ENCODE measurements around the gene DOCK10.
"Not testable (repeated sequence)": the region's sequence is repeated elsewhere in the genome, so short reads cannot be mapped to it uniquely, and the experiment has no call there.

DOCK10 gene

DNA sequence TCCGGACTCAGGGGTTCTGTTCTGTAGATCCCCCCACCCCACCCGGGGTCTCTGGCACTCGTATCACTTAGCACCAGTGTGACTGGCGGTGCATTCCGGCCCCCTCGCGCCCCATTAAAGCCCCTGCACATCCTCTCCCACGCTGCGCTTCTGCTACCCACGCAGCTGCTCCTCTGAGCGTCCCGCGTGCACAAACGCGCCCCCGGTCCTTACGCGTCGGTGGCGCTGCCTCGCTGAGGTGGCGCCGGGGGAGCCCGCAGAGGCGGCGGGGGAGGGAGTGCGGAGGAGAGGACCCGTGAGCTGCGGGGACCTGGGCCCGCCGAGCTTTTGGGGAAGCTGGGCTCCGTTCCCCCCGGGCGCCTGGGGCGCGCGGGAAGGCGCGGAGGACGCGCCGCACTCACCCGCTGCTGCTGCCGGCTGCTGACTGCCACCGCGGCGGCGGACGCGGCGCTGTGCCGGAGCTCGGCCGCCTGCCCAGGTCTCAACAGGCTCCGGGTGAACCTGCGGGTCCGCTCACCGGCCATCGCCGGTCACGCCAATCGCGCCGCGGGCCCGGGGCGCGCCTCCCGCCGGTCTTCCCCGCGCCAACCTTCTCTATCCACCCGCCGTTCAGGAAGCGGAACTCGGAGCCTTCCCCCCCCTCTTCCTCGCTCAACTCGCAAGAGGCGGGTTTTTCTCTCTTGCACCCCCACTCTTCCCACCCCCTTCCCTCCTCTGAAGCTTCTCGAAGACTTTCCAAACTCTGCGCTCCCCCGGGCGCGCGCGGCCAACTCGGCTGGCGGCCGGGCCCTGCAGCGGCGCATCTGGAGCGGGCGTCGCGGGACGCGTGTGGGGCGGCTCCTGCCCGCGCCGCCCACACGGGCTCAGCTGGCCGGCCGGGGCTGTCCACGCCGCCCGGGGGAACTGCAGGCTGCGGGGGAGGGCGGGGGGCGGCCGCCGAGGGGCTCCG lies at the start of gene DOCK10:
DOCK10 (minus strand) TSS at position 618 of the 949 bp plus-strand sequence; CDS start at position 524, 94 bp downstream.
- peak; percentile 70 for DNase-seq

DNA sequence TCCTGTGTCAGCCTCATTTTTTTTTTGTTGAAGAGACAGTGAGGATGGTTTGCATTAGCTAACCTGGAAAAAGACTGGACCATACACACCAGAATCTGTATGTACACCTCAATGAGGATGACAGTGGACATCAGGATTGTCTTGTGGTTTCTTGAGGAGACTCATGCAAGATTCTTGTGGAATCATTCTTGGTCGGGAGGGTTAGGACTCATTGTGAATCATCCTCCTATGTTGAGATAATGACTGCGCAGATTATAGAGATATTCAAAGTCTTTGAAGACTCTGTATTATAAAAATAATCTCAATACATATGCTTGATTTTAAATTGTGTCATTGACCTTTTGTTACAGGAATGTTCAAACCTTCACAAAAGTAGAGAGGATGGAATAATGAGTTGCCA lies 49.1 kb upstream of the DOCK10 start:
- no peak for DNase-seq

DNA sequence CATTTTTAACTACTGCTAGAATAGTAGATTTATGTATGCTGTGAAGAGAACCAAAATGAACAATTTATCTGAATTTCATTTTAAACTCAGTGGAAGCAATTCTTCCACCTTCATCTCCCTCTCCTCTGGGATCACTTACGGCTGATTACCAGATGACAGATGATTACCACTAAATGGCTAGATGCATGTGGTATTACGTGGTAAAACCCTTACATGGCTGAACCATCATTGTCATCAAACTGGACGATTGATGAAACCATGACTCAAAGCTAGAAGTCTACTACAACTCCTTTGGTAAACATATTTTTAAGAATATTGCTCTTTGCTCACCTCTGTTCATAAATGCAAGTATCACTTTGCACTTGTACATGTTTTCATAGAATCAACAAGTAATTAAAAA lies 48.5 kb upstream of the DOCK10 start:
- DNase-seq, result no peak

DNA sequence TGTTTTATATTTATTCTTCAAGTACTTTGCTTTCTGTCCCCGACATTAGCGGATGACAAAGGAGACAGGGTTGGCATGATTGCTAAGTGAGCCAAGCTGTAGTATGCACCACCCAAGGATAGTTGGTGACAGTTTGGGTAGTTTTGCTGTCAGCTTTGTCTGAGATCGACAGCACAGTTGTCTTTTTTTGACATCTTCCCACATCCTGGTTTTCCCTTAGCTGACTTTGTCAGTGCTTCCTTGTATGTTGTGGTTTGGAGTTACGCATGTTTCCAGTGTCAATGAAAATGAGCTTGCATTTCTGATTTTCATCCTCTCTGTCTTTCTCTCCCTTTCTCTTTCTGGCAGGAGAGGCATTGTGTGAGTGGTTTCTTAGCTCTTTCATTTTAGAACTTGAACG lies 44.6 kb upstream of the DOCK10 start:
- DNase-seq, result no peak

DNA sequence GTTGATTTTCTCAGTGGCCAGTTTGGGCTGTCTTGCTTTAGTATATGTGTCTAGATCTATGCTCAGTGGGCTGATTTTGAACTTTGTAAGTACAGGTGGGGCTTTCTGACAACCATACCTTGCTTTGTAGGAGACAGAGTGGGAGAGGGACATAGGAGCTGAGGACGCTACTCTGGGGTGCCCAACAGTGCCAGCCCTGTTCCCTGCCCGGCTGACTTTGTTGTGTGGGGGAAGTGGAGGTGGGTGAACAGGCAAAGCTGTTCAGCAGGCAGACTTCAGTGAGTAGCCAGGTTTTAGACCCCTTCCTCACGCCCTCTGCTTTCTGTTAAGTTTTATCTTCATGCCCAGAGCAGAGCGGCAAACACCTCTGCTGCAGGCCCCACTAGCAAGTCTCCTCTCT lies 44.2 kb upstream of the DOCK10 start:
- no peak for DNase-seq

DNA sequence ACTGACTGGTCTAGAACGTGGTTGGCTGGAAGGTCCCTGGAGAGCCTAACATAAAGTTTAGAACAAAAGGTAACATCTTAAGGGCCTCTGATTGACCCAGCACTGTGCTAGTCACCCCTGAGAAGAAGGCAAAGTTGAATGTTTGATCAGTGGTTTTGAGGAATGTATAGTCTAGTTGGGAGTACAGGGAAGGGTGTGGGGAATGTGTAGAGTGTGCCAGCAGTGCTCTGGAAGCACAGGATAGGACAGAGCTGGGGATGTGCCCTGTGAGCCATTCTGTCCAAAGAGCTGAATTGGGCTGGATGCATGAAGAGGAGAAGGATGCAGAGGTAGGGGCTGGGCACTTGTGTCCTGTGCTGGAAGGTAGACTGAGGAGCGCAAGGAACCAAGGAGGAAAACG lies 41.0 kb upstream of the DOCK10 start:
- no peak for DNase-seq

DNA sequence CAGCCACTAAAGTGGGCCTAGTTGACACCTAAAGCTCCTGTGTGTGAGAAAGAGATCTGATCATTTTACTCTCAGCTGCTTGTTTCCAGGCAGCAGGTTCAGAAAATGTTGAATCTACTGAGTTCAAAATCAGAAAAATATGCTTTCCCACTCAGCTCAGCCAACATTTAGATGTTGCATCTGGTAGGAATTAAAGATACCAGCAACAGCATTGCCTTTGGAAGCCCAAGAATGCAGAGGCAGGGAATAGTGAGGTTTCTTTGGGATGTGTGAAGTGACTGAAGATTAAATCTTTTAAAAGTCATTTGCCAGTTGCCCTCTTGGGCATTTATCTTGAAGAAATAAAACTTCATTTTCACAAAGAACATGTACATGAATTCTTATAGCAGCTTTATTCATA lies 33.9 kb upstream of the DOCK10 start:
- no peak for DNase-seq

DNA sequence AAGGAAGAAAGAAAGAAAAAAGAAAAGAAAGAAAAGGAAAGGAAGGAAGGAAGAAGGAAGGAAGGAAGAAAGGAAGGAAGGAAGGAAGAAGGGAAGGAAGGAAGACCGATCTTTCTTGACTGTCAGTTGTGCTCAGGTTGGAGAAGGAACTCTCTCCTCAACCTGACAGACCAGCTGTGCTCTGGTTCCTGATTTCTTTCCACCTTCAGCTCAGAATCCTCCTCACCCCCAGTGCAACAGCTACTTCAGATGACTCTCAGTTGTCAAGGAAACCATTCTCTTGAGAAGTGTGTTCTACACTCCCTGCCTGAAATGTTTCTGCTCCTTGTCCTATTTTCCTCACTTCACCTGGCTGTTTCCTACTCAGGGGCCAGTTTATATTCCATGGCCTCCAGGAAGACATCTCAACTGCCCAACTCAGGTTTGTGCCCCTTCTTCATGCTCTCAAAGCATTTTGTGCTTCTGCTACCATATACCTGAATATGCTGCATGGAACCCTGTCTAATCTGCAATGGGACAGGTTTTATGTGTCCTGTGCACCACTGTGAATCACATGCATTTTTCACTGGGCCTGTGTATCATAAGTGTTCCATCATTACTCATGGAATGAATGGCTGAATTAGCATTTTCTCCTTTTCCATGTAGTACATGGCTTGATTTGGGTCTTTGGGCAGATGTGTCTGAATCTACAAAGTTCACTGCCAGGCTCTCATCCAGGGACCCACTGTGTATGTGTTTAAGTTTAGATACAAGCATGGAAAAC lies 32.8 kb upstream of the DOCK10 start:
- DNase-seq, result no peak

DNA sequence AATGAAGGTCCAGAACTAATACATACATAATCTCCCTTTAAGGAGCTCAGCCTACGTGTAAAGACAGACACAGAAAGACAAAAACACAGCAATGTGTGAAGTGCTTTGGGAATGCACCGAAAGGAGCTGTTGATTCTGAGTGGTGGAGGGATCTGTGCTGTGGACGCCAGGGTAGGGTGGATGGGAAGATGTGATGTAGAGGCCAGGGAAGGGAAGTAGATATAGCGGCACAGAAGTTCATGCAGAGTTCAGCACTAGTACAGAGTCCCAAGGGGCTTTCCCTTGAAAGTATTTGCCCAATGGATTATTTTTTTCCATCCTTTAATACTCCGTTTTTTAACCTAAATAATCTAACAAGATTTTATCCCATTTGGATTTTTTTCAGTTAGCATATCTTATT lies 32.1 kb upstream of the DOCK10 start:
- DNase-seq, result peak; percentile 3

DNA sequence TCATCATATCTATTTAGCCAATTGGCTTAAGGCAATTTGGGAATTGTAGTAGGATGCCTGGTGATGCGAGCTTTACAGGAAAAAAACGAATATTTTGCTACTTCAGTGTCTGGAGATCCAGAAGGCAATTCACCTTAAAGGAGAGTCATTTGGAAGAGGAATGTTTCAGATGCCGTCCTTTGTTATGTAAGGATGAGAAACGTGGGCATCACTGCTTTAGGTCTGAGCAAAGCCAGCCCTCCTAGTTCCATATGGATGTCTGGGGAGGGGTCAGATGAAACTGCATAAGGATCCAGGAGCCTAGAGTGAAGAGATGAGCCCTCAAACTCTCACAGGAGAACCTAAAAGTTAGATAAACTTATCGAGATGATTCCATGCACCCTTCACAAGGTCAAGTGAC lies 30.9 kb upstream of the DOCK10 start:
- DNase-seq, result no peak

DNA sequence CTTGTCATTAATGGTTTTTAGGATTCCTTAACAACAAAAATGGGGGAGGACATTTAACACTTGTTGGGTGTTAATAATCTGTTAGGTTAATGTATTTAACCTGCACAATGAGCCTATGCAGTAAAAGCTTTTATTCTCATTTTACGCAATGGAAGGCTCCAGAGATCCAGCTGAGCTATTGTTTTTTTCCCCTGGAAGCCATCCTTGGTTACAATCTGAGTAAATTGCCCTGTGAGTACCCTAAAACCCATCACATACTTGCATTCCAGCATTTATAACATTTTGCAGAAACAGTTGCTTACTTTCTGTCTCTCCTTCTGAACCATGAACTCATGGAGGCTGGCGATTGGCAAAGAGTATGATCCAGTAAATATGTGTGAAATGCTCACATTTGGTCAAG lies 30.2 kb upstream of the DOCK10 start:
- peak; percentile 22 for DNase-seq

DNA sequence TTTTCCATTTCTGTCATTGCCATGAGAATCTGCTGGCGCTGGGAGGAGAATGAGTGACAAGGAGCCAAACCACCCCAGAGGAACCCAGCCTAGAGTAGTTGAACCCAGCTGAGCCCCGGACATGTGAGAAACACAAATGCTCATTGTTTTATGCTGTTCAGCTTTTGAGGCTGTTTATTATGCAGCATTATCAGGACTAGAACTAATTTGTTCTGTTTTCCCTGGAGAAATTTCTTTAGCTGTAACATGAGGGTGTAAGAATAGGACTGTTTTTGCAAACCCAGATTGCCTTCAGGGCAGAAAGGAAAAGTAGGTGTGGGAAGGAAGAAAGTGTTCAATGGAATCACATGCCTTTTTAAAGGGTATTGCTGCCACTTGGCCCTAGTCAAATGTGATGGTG lies 28.5 kb upstream of the DOCK10 start:
- peak; percentile 11 for DNase-seq

DNA sequence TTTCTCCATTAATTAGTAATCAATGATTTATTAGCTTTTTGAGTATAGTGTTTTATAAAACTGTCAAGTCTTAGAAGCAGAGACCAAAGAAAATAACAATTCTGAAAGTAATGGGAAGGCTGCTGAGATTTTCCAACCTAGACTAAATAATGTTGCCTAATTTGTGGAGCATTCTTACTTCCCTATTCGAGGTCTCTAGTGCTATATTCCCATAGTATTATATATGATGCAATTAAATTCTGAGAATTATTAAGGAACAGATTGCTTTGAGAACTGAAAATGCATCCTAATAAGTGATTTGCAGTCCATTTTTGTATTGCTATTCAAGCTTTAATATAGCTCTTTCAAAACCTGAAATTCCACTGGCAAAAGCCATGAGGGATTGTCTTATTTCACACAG lies 27.7 kb upstream of the DOCK10 start:
- DNase-seq, result no peak

DNA sequence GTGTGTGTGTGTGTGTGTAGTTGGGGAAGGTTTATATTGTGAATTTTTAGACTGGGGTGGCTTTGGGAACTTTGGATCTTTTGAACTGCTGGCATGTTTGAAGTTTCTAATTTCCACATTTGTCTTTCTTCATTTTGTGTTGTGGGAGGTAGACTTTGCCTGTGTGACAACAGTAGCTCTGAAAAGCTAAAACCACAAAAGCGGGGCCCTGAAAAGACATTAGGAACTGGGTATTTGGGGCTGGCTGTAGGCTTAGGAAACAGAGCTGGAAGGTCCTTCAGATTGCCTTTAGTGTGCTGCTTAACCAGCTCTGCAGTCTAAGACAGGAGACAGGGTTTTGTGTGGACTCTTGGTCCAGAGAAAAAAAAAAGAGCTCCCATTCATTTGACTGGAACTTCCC lies 27.2 kb upstream of the DOCK10 start:
- no peak for DNase-seq

DNA sequence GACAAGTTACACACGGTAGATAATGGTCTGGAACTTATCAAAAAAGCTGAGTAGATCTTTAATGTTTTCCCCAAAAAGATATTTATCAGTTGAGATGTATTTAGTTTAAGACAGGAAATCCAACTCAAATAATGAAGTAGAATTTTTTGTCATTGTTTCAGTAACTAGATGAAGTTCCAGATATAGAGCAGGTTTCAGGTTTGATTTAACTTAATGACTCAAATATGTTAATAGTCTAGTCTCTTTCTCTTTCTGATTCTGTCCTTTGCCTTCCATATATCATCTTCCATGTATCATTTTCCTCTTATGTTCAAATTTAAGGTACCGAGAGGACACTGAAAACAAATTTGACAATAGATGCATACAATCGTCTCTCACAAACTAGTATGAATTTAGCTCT lies 23.6 kb upstream of the DOCK10 start:
- DNase-seq, result no peak

DNA sequence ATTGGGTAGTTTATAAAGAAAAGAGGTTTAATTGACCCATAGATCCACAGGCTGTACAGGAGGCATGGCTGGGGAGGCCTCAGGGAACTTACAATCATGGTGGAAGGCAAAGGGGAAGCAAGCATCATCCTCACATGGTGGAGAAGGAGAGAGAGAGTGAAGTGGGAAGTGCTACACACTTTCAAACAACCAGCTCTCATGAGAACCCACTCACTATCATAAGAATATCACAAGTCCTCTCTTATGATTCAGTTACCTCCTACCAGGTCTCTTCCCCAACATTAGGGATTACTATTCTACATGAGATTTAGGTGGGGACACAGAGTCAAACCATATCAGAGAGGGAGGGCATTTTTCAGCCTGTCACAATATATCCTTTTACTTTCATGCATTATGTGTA lies 22.7 kb upstream of the DOCK10 start:
- no peak for DNase-seq

DNA sequence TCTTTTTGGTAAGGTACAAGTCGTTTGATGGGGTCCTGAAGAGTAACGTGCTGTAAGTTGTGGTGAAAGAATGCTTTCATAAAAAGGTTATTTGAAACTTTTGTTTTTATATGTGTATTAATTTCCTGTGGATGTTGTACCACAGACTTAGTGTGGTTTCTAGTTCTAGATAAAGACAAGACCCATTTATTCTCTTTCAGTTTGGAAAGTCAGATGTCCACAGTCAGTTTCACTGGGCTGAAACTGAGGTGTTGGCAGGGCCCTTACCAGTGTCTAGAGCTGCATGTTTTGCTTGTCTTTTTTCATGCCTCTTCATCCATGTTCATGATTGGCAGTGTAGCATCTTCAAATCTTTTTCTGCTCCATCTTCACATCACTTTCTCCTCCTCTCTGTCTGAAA lies 22.1 kb upstream of the DOCK10 start:
- DNase-seq, result no peak

DNA sequence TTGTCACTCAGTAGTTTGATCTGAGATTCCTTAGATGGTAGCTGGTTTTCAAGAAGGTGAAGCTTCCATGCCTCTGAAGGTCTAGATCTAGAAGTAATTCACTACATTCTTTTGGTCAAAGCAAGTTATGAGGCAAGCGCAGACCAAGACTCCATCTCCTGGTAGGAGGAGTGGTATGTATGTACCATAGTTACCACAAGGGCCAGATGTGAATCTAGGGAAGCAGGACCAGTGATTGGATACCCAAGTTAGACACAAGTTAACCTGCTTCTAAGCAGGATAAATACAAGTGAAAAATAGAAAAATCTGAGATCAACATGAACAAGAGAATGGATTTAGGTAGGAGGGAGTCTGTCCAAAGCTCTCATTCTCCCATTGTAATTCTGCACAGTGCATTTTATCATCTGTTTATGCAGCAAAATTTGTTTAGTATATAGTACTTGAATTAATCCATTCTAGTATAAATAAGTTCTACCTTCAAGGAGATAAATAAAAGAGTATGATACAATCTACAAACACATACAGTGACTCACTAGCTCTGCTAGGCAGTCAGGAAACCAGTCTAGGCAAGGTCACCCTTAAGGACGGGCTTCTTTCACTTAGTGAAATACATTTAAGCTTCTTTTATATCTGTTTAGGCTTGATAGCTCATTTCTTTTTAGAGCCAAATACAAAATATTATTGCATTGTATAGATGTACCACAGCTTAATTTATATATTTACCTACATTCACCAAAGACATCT lies 14.2 kb upstream of the DOCK10 start:
- DNase-seq, result no peak

DNA sequence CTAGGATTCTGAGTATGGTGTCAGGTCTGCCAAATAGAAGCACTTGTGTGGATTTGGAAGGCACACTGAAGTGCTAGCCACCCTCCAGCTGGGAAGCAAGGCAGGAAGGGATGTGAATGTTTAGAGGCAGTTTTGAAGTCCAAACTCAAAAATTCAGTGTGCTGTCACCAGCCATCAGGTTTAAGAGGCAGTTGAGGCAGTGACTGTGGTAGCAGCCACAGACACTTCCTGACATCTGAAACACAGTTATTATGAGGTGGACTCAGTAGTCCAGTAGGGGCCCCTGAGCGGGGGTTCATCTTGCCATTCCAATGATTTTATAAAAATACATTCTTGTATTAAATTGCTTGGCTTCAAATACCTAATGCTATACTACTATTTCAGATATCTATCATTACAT lies 13.4 kb upstream of the DOCK10 start:
- DNase-seq, result no peak

DNA sequence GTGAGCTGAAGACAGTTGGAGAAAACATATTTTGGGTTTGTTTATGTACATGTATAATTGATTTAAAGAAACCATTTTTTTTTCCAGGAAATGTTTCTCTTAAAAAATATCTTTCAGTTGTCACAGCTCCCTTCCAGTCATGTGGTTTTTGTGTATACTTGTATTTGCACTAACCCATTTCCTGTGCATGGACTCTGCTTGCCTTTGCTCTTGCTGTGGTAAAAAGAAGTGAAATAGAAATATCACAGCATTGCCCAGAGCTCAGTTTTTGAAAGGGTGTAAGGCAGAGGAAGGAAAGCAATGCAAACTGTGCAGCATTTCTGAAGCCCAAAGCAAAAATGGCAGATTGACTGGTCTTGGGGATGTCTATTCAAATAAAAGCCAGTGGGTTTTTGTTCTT lies 10.4 kb upstream of the DOCK10 start:
- DNase-seq, result peak; percentile 2

DNA sequence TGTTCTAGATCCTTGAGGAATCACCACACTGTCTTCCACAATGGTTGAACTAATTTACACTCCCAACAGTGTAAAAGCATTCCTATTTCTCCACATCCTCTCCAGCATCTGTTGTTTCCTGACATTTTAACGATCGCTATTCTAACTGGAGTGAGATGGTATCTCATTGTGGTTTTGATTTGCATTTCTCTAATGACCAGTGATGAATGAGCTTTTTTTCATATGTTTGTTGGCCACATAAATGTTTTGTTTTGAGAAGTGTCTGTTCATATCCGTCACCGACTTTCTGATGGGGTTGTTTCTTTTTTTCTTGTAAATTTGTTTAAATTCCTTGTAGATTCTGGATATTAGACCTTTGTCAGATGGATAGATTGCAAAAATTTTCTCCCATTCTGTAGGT lies 5.2 kb upstream of the DOCK10 start:
- not testable (repeated sequence) for DNase-seq

DNA sequence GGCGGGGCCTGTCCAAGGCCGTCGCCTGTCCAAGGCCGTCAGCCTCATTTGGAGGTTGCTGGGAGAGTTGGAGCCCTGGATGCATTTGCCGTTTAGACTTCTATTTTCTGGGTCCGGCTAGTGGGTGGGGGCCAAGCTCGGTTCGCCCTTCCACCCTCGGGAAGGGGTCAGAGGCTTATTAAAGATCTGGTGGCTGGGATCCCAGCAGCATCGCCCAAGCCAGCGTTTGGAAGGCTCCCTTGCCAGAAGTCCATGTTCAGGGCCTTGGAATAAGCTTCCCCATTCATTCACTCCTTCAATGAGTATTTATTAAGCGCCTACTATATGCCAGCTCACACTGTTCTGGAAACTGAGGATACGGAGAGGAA lies 516 bp upstream of the DOCK10 start:
- DNase-seq, result no peak

DNA sequence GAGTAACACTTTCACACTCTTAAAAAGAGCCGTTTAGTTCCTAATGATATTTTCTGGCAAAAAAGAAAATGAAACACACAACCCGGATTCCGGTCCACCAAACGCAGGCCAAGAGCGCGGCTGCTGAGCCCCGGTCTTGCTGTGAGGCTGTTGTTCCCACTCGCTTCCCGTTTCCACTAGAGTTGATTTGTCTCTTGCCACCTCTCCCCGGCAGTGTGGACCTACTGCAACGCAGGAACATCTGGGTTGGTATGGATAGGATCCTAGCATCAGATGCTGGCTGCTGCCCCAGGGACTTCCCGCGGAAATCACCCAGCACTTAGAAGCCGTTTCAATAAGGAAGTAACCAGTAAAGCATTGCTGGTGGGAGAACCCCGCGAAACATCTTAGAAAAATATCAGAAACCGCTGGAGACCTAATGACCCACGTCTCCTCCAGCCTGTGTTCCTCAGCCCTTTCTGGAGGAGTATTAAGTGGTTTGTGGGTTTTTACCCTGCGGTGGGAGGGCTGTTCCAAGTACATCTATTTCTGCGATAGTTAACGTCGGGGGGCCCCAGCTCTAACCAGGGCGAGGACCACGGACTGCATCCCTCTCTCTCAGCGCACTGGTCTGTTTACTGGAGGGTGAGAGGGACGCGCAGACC lies 939 bp downstream of the DOCK10 start:
- DNase-seq, result peak; percentile 76
